OCI-LY1 (cell line): ENCODE data around the gene PARVG.

Experiments
- H2AFZ ChIP-seq: fragments of 200-600 bp; sonication (generic), shearing (Covaris generic); 2 replicates; pipeline ENCODE4 v1.6.0; 2014; ENCODE audit warnings: antibody characterized with exemption, mild to moderate bottlenecking, low read length
- H3F3A ChIP-seq: fragments of 200-600 bp; sonication (generic), shearing (Covaris generic); 2 replicates; pipeline ENCODE4 v1.6.0; 2014; ENCODE audit warnings: mild to moderate bottlenecking, antibody characterized with exemption, low read length, moderate library complexity; ENCODE audit not compliant: insufficient read depth
- H3K27ac ChIP-seq: fragments of 200-600 bp; sonication (generic); 2 replicates; pipeline ENCODE4 v1.5.1; 2014; ENCODE audit warnings: low read length, mixed run types, mild to moderate bottlenecking, low read depth; ENCODE audit not compliant: poor library complexity, severe bottlenecking
- H3K27me3 ChIP-seq: fragments of 200-600 bp; sonication (generic); 2 replicates; pipeline ENCODE4 v1.6.0; 2014; ENCODE audit warnings: antibody characterized with exemption, mild to moderate bottlenecking, low read length, moderate library complexity; ENCODE audit not compliant: insufficient read depth
- H3K36me3 ChIP-seq: fragments of 200-600 bp; sonication (generic); 2 replicates; pipeline ENCODE4 v1.6.1; 2014; ENCODE audit warnings: mild to moderate bottlenecking, antibody characterized with exemption, low read length, moderate library complexity, mixed read lengths; ENCODE audit not compliant: insufficient read depth
- H3K4me1 ChIP-seq: fragments of 200-600 bp; sonication (generic); 2 replicates; pipeline ENCODE4 v1.5.1; 2014; ENCODE audit warnings: mild to moderate bottlenecking, low read length, moderate library complexity; ENCODE audit not compliant: insufficient read depth, severe bottlenecking
- H3K4me2 ChIP-seq: fragments of 200-600 bp; sonication (generic), shearing (Covaris generic); 2 replicates; pipeline ENCODE4 v1.6.1; 2014; ENCODE audit warnings: low read length
- H3K4me3 ChIP-seq: fragments of 200-600 bp; sonication (generic); 2 replicates; pipeline ENCODE4 v1.5.1; 2014; ENCODE audit warnings: low read length, low read depth, mild to moderate bottlenecking, mixed read lengths; ENCODE audit not compliant: poor library complexity, severe bottlenecking
- H3K79me2 ChIP-seq: fragments of 200-600 bp; shearing (Covaris generic); 2 replicates; pipeline ENCODE4 v1.6.1; 2016; ENCODE audit warnings: mixed run types, low read length, mixed read lengths; ENCODE audit not compliant: insufficient read depth
- H3K9ac ChIP-seq: fragments of 200-600 bp; sonication (generic), shearing (Covaris generic); 2 replicates; pipeline ENCODE4 v1.6.1; 2014; ENCODE audit warnings: mild to moderate bottlenecking, low read length, mixed read lengths
- H3K9me2 ChIP-seq: fragments of 200-600 bp; sonication (generic), shearing (Covaris generic); 2 replicates; pipeline ENCODE4 v1.6.1; 2014; ENCODE audit warnings: low read depth, mild to moderate bottlenecking, low read length, mixed read lengths
- H3K9me3 ChIP-seq: fragments of 200-600 bp; shearing (Covaris generic); 2 replicates; pipeline ENCODE4 v1.6.1; 2014; ENCODE audit warnings: low read length, mixed read lengths
- H4K20me1 ChIP-seq: fragments of 200-600 bp; sonication (generic), shearing (Covaris generic); 2 replicates; pipeline ENCODE4 v1.6.0; 2016; ENCODE audit warnings: mild to moderate bottlenecking, low read length; ENCODE audit not compliant: insufficient read depth
- EZH2 ChIP-seq: fragments of 200-600 bp; sonication (generic), shearing (Covaris generic); IDR thresholded peaks from 2 replicates; pipeline ENCODE4 v1.8.0; 2017; ENCODE audit warnings: borderline replicate concordance, mixed run types, mild to moderate bottlenecking, antibody characterized with exemption, low read length, moderate library complexity, mixed read lengths
- TF ChIP-seq, protein P1 (sequence below): fragments of 200-600 bp; sonication (generic), shearing (Covaris generic); IDR thresholded peaks from 2 replicates; pipeline ENCODE4 v1.5.1; 2017; ENCODE audit warnings: mild to moderate bottlenecking, antibody characterized with exemption, low read length, moderate library complexity, mixed read lengths

Gene PARVG

DNA sequence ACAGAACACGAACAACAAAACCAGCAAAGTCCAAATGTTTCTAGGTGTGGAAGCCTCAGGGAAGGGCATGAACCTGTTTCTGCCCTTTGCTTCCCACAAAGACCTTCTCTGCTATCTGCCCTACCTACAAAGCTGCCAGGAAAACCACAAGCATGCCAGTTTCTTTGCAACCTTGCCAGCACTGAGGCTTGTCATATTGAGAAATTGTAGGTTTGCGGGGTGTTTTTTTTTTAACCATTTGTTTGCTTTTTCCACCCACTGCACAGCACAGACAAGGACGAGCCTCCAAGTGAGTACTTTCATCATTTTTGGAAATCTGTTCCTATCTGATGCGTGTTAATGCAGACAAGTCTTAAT, 12.8 kb downstream of the PARVG start:
- Histone ChIP-seq H3K27ac (no peak overlapping the region), H2AFZ (no peak overlapping the region), H3K27me3 (peaks cover 3% of the 10 kb centered on the region; the same call in 1 of the 2 replicates), H3K9ac (no peak overlapping the region), H3K79me2 (no peaks in the 10 kb centered on the region), H3K9me3 (no peaks in the 10 kb centered on the region), H3K36me3 (no peaks in the 10 kb centered on the region), H3K4me3 (no peak overlapping the region), H3K9me2 (no peaks in the 10 kb centered on the region), H3K4me1 (no peaks in the 10 kb centered on the region), H4K20me1 (no peaks in the 10 kb centered on the region), H3K4me2 (no peak overlapping the region), H3F3A (no peaks in the 10 kb centered on the region)
- TF ChIP-seq EZH2 = no peak
- TF ChIP-seq, protein P1, sequence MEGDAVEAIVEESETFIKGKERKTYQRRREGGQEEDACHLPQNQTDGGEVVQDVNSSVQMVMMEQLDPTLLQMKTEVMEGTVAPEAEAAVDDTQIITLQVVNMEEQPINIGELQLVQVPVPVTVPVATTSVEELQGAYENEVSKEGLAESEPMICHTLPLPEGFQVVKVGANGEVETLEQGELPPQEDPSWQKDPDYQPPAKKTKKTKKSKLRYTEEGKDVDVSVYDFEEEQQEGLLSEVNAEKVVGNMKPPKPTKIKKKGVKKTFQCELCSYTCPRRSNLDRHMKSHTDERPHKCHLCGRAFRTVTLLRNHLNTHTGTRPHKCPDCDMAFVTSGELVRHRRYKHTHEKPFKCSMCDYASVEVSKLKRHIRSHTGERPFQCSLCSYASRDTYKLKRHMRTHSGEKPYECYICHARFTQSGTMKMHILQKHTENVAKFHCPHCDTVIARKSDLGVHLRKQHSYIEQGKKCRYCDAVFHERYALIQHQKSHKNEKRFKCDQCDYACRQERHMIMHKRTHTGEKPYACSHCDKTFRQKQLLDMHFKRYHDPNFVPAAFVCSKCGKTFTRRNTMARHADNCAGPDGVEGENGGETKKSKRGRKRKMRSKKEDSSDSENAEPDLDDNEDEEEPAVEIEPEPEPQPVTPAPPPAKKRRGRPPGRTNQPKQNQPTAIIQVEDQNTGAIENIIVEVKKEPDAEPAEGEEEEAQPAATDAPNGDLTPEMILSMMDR = no peak

DNA sequence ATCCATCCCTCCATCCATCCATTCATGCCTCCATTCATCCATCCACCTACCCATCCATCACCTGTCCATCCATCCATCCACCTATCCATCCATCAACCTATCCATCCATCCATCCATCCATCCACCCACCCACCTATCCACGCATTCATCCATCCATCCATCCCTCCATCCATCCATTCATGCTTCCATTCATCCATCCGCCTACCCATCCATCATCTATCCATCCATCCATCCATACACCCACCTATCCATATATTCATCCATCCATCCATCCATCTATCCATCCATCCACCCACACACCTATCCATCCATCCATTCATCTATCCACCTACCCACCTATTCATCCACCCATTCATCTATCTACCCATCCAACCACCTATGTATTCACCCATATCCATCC, 13.8 kb downstream of the PARVG start:
- no peaks in the 10 kb centered on the region for H3K4me1 ChIP-seq
- no peak overlapping the region for H3K9ac ChIP-seq
- no peak overlapping the region for H3K4me2 ChIP-seq
- no peak for TF ChIP-seq EZH2
- TF ChIP-seq, protein P1 = no peak
- no peaks in the 10 kb centered on the region for H4K20me1 ChIP-seq
- H3K4me3 ChIP-seq = no peak overlapping the region
- no peaks in the 10 kb centered on the region for H3K27me3 ChIP-seq
- H3K27ac ChIP-seq = no peak overlapping the region
- H3K79me2 ChIP-seq = no peaks in the 10 kb centered on the region
- H3F3A ChIP-seq = no peaks in the 10 kb centered on the region
- H3K9me2 ChIP-seq = no peaks in the 10 kb centered on the region
- no peaks in the 10 kb centered on the region for H3K36me3 ChIP-seq
- H3K9me3 ChIP-seq = no peaks in the 10 kb centered on the region
- H2AFZ ChIP-seq = no peak overlapping the region

DNA sequence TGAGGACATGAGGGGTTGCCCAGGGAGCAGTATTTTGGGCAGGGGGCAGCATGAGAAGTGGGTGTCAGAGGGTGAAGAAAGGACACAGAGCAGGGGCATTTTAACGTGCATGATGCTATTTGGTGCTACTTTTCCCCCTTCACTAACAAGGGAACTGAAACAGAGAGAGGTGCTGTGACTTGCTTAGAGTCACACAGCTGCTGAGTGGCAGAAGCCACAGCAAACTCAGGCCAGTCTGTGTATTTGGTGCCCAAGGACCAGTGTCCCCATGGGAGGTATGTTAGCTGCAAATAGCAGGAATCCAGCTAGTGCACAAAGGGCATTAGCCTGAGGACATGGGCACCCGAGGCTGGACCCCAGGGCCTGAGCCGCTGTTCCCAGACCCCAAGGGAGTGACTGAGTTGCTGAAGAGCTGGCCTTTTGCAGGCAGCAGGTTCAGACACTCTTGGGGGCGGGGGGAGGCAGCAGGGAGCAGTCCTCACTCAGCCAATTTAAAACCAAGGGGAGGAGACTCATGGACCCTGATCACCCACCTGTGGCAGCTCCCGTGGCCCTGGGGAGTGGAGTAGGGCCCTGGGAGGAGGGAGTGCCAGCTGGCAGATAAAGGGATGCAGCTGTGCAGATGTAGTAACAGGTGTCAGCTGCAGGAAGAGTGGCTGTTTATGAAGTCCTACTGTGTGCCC, 14.6 kb downstream of the PARVG start:
- TF ChIP-seq, protein P1 = no peak
- no peak for TF ChIP-seq EZH2
- Histone ChIP-seq H3K27ac (no peak overlapping the region), H3K9me2 (no peaks in the 10 kb centered on the region), H4K20me1 (no peaks in the 10 kb centered on the region), H3F3A (no peaks in the 10 kb centered on the region), H3K79me2 (no peaks in the 10 kb centered on the region), H3K9me3 (no peaks in the 10 kb centered on the region), H3K36me3 (no peaks in the 10 kb centered on the region), H3K4me2 (no peak overlapping the region), H3K4me3 (no peak overlapping the region), H3K4me1 (no peaks in the 10 kb centered on the region), H3K9ac (no peak overlapping the region), H2AFZ (no peak overlapping the region), H3K27me3 (no peaks in the 10 kb centered on the region)
